C4-2B (cell line): ENCODE measurements around the gene PTPRN2.
A peak's percentile ranks its signal among the peaks of the same experiment; 100 is the strongest.

ENCODE experiments used
- CTCF ChIP-seq: fragments of 450-650 bp; conservative IDR thresholded peaks from 2 replicates; pipeline ENCODE4 v1.5.1; 2017; ENCODE audit warnings: mild to moderate bottlenecking
- ZFX ChIP-seq: fragments of 450-650 bp; IDR thresholded peaks from 2 replicates; pipeline ENCODE4 v1.6.1; 2017

- TF ChIP-seq CTCF: peak; percentile 57; the same call in 1 of the 2 replicates
- TF ChIP-seq ZFX: no peak
These were observed 93.4 kb downstream of the PTPRN2 start for GRCh38 chr7:158494162-158494586.
